HG03442 (cell line): Measurements from ENCODE around the gene SPAG7.
"Not testable (repeated sequence)": the region's sequence is repeated elsewhere in the genome, so short reads cannot be mapped to it uniquely, and the experiment has no call there.

Experiments
- ATAC-seq: cut with Tn5 transposase; IDR thresholded peaks from one replicate; pipeline ENCODE4 v1.9.1; 2021; ENCODE audit warnings: mild to moderate bottlenecking, moderate library complexity; ENCODE audit not compliant: unreplicated experiment

Gene SPAG7

GRCh38 chr17:4938688-4939545 is 28.7 kb downstream of the SPAG7 start:
- no peak for ATAC-seq

GRCh38 chr17:4938069-4938491 is 29.5 kb downstream of the SPAG7 start:
- no peak for ATAC-seq

- no peak for ATAC-seq
These were observed 30.1 kb downstream of the SPAG7 start for GRCh38 chr17:4937553-4937952.

- ATAC-seq = no peak
These were observed 31.2 kb downstream of the SPAG7 start for GRCh38 chr17:4936436-4936835.

GRCh38 chr17:4935650-4936049 is 32.0 kb downstream of the SPAG7 start:
- no peak for ATAC-seq

GRCh38 chr17:4934173-4934979 is 33.2 kb downstream of the SPAG7 start:
- peak; percentile 30 for ATAC-seq

- ATAC-seq = no peak
These were observed 34.0 kb downstream of the SPAG7 start for GRCh38 chr17:4933646-4934045.

- ATAC-seq = no peak
These were observed 34.9 kb downstream of the SPAG7 start for GRCh38 chr17:4932756-4933155.

GRCh38 chr17:4931963-4932362 is 35.7 kb downstream of the SPAG7 start, which contains the start of gene GP1BA:
Gene GP1BA (plus strand): TSS chr17:4932277. CDS start chr17:4932605, 328 bp downstream.
- ATAC-seq = no peak

GRCh38 chr17:4928881-4929280 is 38.7 kb downstream of the SPAG7 start:
- no peak for ATAC-seq

- not testable (repeated sequence) for ATAC-seq
These were observed 40.9 kb downstream of the SPAG7 start for GRCh38 chr17:4926577-4927335.

GRCh38 chr17:4921320-4921719 is 46.3 kb downstream of the SPAG7 start:
- no peak for ATAC-seq

- ATAC-seq = no peak
These were observed 47.1 kb downstream of the SPAG7 start for GRCh38 chr17:4920351-4921048.

GRCh38 chr17:4919511-4920047 is 48.0 kb downstream of the SPAG7 start:
- ATAC-seq = no peak

GRCh38 chr17:4914551-4914950 is 53.1 kb downstream of the SPAG7 start:
- not testable (repeated sequence) for ATAC-seq

GRCh38 chr17:4913994-4914393 is 53.6 kb downstream of the SPAG7 start:
- ATAC-seq = no peak
